Mucosa of rectum (tissue), 2 donors: ENCODE measurements around the gene NOTUM.

Experiments
- H3K27ac ChIP-seq, 2 donors: one replicate each; pipeline ENCODE4 v1.7.0; 2013; ENCODE audit warnings: inconsistent platforms in 2 of 2, low read depth in 2 of 2, low read length in 2 of 2
- H3K27me3 ChIP-seq, 2 donors: one replicate each; pipeline ENCODE4 v1.7.0; 2013; ENCODE audit warnings: low read length in 2 of 2; ENCODE audit not compliant: control insufficient read depth in 2 of 2, insufficient read depth in 2 of 2
- H3K36me3 ChIP-seq, 2 donors: one replicate each; pipeline ENCODE4 v1.7.0; 2013; ENCODE audit warnings: low read length in 2 of 2; ENCODE audit not compliant: control insufficient read depth in 2 of 2, insufficient read depth in 2 of 2
- H3K4me1 ChIP-seq, 2 donors: one replicate each; pipeline ENCODE4 v1.7.0; 2013; ENCODE audit warnings: low read length in 2 of 2, mild to moderate bottlenecking in 1 of 2; ENCODE audit not compliant: control insufficient read depth in 2 of 2, insufficient read depth in 2 of 2
- H3K4me3 ChIP-seq, 2 donors: one replicate each; pipeline ENCODE4 v1.7.0; 2013; ENCODE audit warnings: low read length in 2 of 2
- H3K9ac ChIP-seq, 2 donors: one replicate each; pipeline ENCODE4 v1.7.0; 2013; ENCODE audit warnings: low read length in 2 of 2, low read depth in 1 of 2, mild to moderate bottlenecking in 1 of 2
- H3K9me3 ChIP-seq, 2 donors: one replicate each; pipeline ENCODE4 v1.7.0; 2013; ENCODE audit warnings: low read length in 2 of 2; ENCODE audit not compliant: control insufficient read depth in 2 of 2
- donor health status: healthy.
- donor health status: Normal muscosa, but diverticular disease.

NOTUM gene

DNA sequence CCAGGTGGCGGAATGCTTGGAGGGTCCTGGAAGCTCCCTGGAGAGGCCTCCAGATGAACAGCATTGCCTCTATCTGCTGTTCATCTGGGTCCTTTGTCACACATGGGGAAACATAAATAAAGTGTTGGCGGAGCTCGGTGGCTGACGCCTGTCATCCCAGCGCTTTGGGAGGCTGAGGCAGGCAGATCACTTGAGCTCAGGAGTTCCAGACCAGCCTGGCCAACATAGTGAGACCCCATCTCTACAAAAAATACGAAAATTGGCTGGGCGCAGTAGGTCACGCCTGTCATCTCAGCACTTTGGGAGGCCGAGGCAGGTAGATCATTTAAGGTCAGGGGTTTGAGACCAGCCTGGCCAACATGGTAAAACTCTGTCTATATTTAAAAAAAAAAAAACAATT lies 16.1 kb downstream of the NOTUM start:
- no peak overlapping the region for H3K4me3 ChIP-seq
- no peak overlapping the region for H3K9ac ChIP-seq
- H3K36me3 ChIP-seq: no peaks in the 10 kb centered on the region
- no peaks in the 10 kb centered on the region for H3K9me3 ChIP-seq
- H3K27ac ChIP-seq: no peak overlapping the region
- H3K4me1 ChIP-seq: no peaks in the 10 kb centered on the region
- H3K27me3 ChIP-seq: no peaks in the 10 kb centered on the region

DNA sequence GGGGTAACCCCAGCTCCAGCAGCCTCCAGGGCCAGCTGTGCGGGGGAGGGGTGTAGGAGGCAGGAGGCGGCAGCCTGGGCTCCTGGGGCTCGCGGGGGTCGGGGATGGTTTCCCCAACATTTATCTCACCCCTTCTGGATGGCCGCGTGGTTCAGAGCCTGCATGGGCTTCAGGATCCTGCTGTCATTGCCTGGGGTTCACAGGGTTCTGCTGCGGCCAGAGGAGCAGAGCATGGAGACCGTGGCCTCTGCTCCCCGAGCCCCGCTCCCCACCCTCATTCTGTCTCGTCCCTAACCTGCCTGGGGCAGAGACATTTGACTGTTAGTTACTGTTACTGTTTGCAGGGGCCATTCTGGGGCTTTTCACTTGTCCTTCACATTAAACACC lies 18.8 kb downstream of the NOTUM start:
- no peak overlapping the region for H3K9ac ChIP-seq
- H3K27me3 ChIP-seq: no peaks in the 10 kb centered on the region
- no peak overlapping the region for H3K4me3 ChIP-seq
- no peaks in the 10 kb centered on the region for H3K9me3 ChIP-seq
- no peaks in the 10 kb centered on the region for H3K4me1 ChIP-seq
- H3K27ac ChIP-seq: no peak overlapping the region
- no peaks in the 10 kb centered on the region for H3K36me3 ChIP-seq

DNA sequence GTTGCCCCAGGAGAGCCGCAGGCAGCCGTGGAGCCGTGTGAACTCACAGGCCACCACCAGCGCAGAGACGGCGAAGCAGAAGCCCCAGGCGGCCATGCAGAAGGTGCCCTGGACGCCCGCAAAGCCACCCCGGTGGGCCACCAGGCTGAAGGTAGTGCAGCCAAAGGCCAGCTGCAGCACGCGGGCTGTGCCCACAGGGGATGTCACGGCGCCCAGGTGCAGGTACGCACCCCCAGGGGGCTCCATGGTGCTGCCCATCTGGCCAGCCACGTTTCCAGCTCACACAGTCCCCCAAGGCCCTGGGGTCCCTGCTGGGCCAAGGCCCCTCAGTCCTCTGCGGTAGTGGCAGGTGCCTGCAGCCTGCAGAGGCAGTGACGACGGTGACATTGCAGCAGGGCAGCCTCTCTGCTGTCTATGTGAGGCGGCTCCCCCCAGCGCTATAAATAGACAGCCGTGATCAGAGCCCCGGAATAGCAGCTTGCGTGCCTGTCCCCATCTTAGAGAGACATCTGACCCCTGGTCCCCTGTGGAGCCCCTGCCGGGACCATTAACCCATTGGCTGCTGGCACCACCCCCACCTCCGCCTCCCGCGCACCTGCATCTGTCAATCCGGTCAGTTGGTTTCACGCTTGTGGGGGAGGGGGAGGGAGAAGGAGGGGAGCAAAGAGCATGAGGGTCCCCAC lies 19.4 kb downstream of the NOTUM start:
- Histone ChIP-seq H3K4me3 (no peak overlapping the region), H3K27me3 (no peaks in the 10 kb centered on the region), H3K9me3 (no peaks in the 10 kb centered on the region), H3K9ac (no peak overlapping the region), H3K36me3 (no peaks in the 10 kb centered on the region), H3K4me1 (peaks cover 3% of the 10 kb centered on the region in 2 donors), H3K27ac (no peak overlapping the region)

DNA sequence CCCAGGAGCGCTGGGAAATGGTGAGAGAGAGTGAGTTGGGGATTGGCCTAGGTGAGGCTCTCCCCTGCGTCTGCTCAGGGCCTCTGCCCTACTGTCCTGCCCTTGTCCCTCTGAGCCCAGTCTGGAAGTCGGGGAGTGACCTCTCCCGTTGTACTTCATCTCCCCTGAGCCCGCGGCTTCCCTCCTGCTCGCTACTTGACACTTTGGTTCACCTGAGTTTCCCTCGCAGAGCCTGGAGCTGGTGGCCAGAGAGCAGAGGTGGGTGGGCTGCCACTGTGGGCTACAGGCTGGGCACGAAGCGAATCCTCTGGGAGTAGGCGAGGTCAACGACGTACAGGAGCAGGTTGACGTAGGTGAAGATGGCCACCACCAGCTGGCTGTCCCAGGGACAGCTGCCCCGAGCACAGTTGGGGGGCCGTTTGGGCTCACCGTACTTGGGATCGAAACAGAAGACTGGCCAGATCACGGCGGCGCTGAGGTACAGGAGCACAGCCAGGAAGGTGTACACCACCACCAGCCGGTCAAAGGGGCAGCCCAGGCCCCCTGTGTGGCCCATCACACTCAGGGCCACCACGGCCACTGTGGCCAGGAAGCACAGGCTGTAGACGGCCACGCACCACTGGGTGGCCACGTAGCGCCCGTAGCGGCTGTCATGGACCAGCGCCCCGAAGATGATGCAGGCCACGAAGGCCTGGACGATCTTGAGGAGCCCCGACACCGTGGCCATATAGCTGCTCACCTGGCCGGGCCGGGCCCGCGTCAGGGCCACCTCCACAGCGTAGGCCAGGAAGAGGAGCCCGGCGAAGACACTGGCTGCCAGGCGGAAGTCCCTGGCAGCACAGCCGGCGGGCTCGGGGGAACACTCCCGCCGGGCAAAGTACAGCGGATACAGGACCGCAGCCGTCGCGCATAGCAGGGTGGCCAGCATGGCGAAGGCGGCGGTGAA lies 20.2 kb downstream of the NOTUM start:
- Histone ChIP-seq H3K4me1 (peaks cover 6% of the 10 kb centered on the region in 2 donors), H3K27me3 (no peaks in the 10 kb centered on the region), H3K36me3 (no peaks in the 10 kb centered on the region), H3K4me3 (no peak overlapping the region), H3K27ac (no peak overlapping the region), H3K9me3 (no peaks in the 10 kb centered on the region), H3K9ac (no peak overlapping the region)

DNA sequence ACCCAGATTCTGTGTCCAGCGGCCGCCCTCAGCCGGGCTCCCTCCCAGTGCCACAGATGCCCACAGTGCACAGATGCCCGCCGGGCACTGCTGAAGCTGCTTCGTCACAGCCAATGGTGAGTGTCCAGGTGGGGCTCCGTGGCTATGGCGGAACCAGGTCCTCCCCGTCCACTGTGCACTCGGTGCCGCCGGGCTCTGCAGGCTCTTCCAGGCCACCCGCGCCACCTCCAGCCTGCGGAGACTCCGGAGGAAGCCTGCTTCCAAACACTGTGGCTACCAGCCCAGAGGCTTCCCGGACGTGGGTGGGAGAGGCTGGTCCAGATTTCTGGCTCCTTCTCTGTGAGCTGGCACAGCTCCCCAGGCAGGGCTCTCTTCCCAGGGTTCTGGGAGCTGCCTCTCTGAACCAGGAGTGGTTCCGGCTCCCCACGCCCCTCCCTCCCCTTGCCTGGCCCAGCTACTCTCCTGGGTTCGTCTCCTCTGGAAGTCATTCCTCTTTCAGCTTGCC lies 21.1 kb downstream of the NOTUM start:
- Histone ChIP-seq H3K36me3 (no peaks in the 10 kb centered on the region), H3K27ac (no peak overlapping the region), H3K27me3 (no peaks in the 10 kb centered on the region), H3K9ac (no peak overlapping the region), H3K4me3 (no peak overlapping the region), H3K9me3 (no peaks in the 10 kb centered on the region), H3K4me1 (peaks cover 6% of the 10 kb centered on the region in 2 donors)

DNA sequence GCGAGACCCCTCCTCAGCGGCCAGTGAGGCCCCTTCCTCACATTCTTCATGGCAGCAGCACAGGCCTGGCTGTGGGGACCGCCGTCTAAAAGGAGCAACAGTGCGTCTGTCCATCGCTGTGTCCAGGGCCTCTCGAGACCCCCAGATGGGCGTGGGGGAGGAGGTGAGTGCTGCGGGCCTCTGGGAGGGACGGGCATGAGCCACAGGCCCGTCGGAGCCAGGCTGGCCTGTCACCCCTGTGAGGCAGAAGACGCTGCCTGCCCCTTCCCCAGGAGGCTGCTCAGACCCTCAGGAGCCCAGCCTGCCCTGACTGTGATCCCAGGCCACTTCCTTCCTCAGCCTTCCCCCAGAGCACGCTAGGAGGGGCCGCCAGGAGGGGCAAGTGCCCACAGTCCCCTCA lies 21.8 kb downstream of the NOTUM start:
- Histone ChIP-seq H3K9ac (no peak overlapping the region), H3K9me3 (no peaks in the 10 kb centered on the region), H3K4me3 (no peak overlapping the region), H3K27ac (no peak overlapping the region), H3K36me3 (no peaks in the 10 kb centered on the region), H3K4me1 (peaks cover 6% of the 10 kb centered on the region in 2 donors), H3K27me3 (no peaks in the 10 kb centered on the region)

DNA sequence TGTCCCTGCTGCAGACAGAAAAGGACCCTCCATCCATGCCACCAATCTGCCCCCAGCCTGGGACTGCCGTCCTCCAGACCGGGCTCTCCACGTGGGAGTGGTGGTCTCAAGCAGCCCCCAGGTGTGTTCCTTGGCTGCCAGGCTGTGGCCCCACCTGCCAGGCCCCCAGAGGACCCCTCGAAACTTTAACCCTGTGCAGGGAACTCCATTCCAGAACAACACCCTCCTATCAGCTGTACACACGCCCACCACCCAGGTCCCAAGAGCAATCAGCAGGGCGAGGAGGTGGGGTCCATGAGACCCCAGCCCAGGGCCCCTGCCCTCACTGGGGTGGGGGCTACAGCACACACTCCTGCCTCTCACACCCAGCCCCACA lies 25.3 kb downstream of the NOTUM start:
- Histone ChIP-seq H3K27me3 (no peaks in the 10 kb centered on the region), H3K36me3 (no peaks in the 10 kb centered on the region), H3K27ac (no peak overlapping the region), H3K9me3 (no peaks in the 10 kb centered on the region), H3K9ac (no peak overlapping the region), H3K4me1 (peaks cover 11 to 13% of the 10 kb centered on the region in 2 donors), H3K4me3 (no peak overlapping the region)

DNA sequence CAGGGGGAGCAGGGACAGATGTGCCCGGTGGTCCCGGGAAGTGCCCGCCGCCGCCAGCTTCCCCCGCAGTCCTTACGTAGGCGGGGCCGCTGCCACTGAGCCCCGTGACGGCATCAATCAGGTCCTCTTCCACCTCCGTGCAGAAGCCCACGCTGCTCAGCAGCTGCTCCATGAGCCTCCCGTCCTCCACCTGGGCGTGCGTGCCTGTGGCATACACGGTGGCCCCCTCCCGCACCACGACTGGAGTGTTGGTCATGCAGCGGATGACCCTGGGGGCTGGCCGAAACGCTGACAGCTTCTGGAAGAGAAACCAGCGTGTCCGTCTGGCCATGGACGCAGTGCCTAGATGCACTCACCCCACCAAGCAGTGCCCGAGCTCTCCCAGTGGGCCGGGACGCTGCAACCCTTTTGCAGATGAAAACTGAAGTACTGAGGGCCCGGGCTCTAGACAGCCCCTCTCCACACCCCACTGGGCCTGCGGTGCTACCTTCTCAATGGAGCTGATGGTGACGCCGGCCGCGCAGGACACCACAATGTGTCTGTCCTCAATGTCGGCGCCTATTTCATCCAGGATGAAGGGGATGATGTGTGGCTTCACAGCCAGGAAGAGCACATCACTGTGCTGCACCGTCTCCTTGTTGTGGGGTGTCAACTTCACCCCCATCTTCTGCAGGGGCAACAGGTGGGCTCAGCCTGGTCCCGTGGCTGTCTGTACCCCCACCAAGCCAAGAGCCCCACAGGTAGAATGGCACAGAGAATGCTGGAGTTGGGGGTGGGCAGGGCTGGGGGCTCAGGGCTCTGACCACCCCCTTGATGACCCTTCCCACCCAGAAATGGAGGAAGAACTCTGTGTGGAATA lies 25.9 kb downstream of the NOTUM start:
- Histone ChIP-seq H3K27ac (no peak overlapping the region), H3K4me3 (no peak overlapping the region), H3K4me1 (peaks cover 11 to 13% of the 10 kb centered on the region in 2 donors), H3K36me3 (no peaks in the 10 kb centered on the region), H3K9ac (no peak overlapping the region), H3K27me3 (no peaks in the 10 kb centered on the region), H3K9me3 (no peaks in the 10 kb centered on the region)

DNA sequence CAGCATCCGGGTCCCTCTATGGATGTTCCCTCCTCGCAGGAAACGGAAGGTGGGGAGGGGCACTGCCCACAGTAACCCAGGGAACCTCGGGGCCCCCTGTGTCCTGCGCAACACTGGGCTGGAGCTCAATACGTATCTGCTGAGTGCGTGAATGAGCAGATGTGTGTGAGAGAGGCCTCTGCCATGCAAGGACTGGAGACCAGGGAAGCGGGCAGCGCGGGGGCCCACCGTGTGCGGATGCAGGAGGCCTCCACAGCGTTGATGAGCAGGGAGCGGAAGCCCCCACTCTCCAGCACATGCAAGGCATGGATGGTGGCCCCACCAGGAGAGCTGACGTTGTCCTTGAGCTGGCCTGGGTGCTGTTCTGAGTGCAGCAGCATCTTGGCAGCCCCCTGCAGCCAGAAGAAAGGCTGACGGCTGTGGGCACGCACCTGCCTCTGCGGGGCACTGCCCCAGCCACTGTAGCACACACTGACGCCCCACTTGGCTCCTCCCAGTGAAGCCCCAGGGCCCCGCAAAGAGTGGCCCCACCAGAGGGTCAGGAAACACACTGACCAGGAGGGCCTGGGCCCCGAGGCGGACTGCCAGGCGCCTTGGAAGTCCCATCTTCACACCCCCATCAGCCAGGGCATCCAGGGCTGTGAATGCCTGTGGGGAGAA lies 26.8 kb downstream of the NOTUM start:
- no peak overlapping the region for H3K4me3 ChIP-seq

More for the DNA sequence above, 26.8 kb downstream of the NOTUM start:
- Histone ChIP-seq H3K27ac (no peak overlapping the region), H3K36me3 (no peaks in the 10 kb centered on the region), H3K4me1 (peaks cover 11 to 13% of the 10 kb centered on the region in 2 donors), H3K27me3 (peaks cover 0 to under 1% of the 10 kb centered on the region in 2 donors), H3K9ac (no peak overlapping the region), H3K9me3 (no peaks in the 10 kb centered on the region)
